ENCODE results near the gene C2CD4B. TPM values are rescaled to one million over a fixed set of nuclear protein-coding genes. Genes with fewer than 3 reads are reported as not detected.
A peak's percentile ranks its signal among the peaks of the same experiment; 100 is the strongest.

Gene C2CD4B
- total RNA-seq, 1 donor from 2014 or later = 3.5 TPM

DNA sequence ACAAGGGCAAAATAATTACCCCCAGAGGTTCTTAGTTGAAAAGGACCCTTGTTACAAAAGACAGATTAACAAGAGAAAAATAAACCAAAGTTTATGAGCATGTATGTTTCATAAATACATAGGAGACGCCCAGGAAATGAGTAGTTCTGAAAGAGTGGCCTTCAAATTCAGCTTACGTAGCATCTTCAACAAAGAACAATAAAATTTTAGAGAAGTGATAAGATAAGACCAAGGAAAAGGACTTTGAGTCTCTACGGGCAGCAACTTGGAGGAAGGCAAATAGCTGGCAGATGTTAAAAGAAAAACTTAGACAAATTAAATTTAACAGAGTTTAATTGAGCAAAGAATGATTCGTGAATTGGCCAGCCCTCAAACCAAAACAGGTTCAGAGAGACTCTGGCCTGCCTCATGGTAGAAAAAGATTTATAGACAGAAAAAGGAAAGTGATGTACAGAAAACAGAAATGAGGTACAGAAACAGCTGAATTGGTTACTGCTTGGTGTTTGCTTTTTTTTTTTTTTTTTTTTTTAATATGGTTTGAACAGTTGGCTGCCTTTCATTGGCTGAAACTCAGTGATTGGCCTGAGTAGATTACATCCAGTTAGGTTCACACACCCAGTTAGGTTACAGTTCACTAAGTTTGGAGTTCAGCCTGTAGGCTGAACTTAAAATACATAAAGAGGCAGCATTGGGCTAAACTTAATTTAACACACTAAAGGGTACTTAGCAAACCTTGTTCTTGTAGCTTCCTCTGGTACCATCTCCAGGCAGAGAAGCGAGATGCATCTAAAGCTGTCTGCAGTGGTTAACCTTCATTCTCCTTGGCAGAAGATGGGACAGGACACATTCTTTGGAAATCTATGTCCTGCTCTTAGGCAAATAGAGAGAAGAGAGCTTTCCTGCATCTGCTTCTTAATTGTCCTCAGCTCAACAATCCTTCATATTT lies 23.2 kb downstream of the C2CD4B start:
- TF ChIP-seq, protein P1, sequence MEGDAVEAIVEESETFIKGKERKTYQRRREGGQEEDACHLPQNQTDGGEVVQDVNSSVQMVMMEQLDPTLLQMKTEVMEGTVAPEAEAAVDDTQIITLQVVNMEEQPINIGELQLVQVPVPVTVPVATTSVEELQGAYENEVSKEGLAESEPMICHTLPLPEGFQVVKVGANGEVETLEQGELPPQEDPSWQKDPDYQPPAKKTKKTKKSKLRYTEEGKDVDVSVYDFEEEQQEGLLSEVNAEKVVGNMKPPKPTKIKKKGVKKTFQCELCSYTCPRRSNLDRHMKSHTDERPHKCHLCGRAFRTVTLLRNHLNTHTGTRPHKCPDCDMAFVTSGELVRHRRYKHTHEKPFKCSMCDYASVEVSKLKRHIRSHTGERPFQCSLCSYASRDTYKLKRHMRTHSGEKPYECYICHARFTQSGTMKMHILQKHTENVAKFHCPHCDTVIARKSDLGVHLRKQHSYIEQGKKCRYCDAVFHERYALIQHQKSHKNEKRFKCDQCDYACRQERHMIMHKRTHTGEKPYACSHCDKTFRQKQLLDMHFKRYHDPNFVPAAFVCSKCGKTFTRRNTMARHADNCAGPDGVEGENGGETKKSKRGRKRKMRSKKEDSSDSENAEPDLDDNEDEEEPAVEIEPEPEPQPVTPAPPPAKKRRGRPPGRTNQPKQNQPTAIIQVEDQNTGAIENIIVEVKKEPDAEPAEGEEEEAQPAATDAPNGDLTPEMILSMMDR (IDR thresholded peaks at IDR 0.05) = no peak
- no peaks in the 10 kb centered on the region for H3K36me3 ChIP-seq
- H3K27ac ChIP-seq = no peak overlapping the region
- H3K4me3 ChIP-seq = no peak overlapping the region
- intact Hi-C loops (cut with DNase I) = no loop called here
- no peaks in the 10 kb centered on the region for H3K27me3 ChIP-seq
- H3K4me1 ChIP-seq = no peaks in the 10 kb centered on the region
- no peaks in the 10 kb centered on the region for H3K9me3 ChIP-seq
- no peak for DNase-seq
- ATAC-seq = no peak

DNA sequence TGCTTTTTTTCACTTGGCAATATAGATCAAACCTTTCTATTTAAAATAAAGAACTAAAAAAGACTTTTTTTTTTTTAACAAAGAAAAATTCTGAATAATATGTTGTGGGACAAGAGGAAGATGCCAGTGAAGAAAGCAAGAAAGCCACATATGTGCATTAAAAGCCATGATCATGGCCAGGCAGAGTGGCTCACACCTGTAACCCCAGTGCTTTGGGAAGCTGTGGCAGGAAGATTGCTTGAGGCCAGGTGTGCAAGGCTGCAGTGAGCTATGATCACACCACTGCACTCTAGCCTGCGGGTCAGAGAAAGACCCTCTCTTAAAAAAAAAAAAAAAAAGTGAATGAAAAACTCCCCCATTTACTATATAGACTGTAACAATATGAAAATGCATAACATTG lies 23.9 kb downstream of the C2CD4B start:
- TF ChIP-seq, protein P1 (IDR thresholded peaks at IDR 0.05) = no peak
- Histone ChIP-seq H3K4me1 (no peaks in the 10 kb centered on the region), H3K36me3 (no peaks in the 10 kb centered on the region), H3K9me3 (no peaks in the 10 kb centered on the region), H3K4me3 (no peak overlapping the region), H3K27ac (no peak overlapping the region), H3K27me3 (no peaks in the 10 kb centered on the region)
- ATAC-seq = no peak
- intact Hi-C loops (cut with DNase I) = no loop called here
- DNase-seq = no peak

DNA sequence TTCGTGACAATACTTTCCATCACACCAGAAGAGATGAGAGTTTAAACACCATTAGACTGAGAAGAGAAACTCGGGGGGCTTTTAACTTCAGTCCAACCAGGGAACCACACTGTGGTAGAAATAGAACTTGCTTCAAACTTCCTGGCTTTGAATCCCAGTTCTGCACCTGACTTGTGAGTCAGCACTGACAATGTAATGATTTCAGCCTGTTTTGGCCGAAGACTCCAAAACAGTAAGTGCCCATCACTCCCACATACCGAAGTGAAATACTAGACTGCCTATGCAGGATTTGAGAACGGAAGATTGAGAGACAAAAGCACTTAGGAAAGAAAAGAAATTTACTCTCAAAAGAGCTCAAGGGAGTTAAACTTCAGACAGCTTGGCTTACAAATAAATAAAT lies 27.0 kb downstream of the C2CD4B start:
- H3K9me3 ChIP-seq = no peaks in the 10 kb centered on the region
- peak overlapping the region; percentile 11 for H3K27ac ChIP-seq
- ATAC-seq (no peak), DNase-seq (no peak)
- no peaks in the 10 kb centered on the region for H3K27me3 ChIP-seq
- H3K36me3 ChIP-seq = no peaks in the 10 kb centered on the region
- H3K4me1 ChIP-seq = peaks cover 8% of the 10 kb centered on the region
- no peak overlapping the region for H3K4me3 ChIP-seq
- TF ChIP-seq, protein P1 (IDR thresholded peaks at IDR 0.05) = no peak
- intact Hi-C loops (cut with DNase I) = no loop called here

DNA sequence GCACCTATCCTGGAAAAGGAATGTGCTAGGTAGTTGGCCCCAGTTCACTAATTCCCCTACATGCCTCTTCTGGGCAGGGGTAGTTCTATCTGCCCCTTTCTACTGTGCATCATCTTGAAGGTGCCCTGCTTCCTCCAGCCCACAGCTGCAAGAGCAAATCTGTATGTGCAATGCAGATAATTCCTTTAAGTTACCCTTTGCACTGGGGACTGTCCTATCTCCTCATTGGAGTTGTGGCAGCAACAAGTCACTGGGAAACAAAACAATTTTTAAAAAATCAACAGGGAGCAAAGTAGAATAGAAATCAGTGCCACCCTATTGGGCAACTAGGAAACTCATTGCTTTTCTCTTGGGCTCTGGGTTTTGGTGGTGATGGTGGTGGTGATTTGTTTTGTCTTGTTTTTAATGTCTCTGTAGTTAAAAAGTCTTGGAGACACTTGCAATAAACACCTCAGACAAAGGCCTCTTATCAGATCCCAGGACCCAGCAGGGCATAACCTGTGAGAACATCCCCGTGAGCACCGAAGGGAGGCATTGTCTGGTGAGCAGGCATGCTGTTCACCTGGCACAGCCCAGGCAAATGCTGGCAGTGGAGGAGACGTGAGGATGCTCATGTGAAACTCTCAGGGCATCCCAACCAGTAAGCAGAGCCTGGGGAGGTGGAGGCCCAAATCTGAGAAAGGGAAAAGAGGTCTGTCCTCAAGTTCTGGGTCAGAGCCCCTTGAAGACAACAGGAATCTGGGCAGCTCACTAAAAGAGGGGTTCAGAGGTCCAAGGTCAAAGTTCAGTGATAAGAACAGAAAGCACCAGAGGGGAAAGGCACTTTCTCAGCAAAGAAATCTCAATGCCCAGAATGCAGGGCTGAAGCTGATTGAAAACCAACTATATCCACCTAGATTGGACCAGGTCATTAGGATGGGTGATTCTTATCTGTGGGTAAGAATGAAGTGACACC lies 27.9 kb downstream of the C2CD4B start:
- Histone ChIP-seq H3K27me3 (no peaks in the 10 kb centered on the region), H3K4me1 (peaks cover 8% of the 10 kb centered on the region), H3K9me3 (no peaks in the 10 kb centered on the region), H3K4me3 (no peak overlapping the region), H3K27ac (no peak overlapping the region), H3K36me3 (no peaks in the 10 kb centered on the region)
- intact Hi-C loops (cut with DNase I) = no loop called here
- TF ChIP-seq, protein P1 (IDR thresholded peaks at IDR 0.05) = no peak
- DNase-seq = no peak
- no peak for ATAC-seq

DNA sequence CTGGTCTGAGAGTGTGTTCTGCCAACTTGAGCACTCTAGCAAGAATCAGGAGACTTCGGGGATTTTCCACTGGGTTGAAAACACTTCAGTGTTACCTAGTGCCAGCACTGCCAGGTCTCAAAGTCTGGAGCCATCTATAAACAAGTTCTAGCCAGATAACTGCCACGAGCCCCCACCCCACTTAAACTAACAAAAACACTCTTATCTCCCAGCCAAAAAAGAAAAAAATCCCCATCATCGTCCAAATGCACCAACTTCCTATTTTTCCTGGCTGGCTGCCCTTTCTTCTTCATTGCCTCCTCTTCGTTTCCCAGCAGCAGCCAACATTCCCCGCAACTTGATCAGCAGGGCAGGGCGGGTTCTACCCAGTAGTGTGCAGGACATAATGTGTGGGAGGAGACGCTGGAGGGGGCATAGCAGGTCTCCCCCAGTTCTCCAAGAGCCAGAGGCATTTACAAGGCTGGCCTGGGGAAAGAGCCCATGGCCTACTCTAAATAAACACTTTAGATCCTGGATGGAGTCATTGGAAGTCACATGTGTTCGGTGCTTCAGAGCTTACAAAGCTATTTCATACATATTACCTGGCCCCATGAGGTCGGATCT lies 29.5 kb downstream of the C2CD4B start:
- DNase-seq (no peak), ATAC-seq (peak; percentile 80)
- no peaks in the 10 kb centered on the region for H3K9me3 ChIP-seq
- H3K36me3 ChIP-seq = no peaks in the 10 kb centered on the region
- H3K27ac ChIP-seq = no peak overlapping the region
- intact Hi-C loops (cut with DNase I) = no loop called here
- no peaks in the 10 kb centered on the region for H3K27me3 ChIP-seq
- no peak overlapping the region for H3K4me3 ChIP-seq
- TF ChIP-seq, protein P1 (IDR thresholded peaks at IDR 0.05) = no peak
- H3K4me1 ChIP-seq = peaks cover 8% of the 10 kb centered on the region

Data from upper lobe of right lung (tissue), 1 donor.